GM18907 (cell line): ENCODE measurements around the gene RSRP1.

Experiments
- ATAC-seq: cut with Tn5 transposase; IDR thresholded peaks from one replicate; pipeline ENCODE4 v1.9.1; 2021; ENCODE audit warnings: mild to moderate bottlenecking, moderate library complexity; ENCODE audit not compliant: unreplicated experiment

The RSRP1 gene

DNA sequence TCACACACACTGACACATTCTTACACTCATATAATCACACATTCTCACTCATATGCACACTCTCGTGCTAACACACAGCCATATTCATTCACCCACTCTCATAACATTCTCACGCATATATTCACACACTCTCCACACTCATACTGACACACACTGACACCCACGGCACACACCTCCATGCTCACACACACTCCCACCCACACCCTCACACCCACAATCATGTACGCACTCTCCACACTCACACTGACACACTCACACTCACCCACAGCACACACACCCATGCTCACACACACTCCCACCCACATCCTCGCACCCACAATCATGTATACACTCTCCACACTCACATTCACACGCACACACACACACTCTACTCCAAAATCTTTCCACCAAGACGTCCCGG, 53.2 kb downstream of the RSRP1 start:
- no peak for ATAC-seq

- ATAC-seq, result no peak
These were observed 54.0 kb downstream of the RSRP1 start for GRCh38 chr1:25193229-25193628.
